ENCODE results near the gene SEMA5A. TPM values are rescaled to one million over a fixed set of nuclear protein-coding genes. Genes with fewer than 3 reads are reported as not detected.

The SEMA5A gene
- total and polyA plus RNA-seq, 2 of the 8 experiments (the other 6 are each of a cell fraction or from before 2014, with no cell fraction given): 5.3 to 8.9 TPM

DNA sequence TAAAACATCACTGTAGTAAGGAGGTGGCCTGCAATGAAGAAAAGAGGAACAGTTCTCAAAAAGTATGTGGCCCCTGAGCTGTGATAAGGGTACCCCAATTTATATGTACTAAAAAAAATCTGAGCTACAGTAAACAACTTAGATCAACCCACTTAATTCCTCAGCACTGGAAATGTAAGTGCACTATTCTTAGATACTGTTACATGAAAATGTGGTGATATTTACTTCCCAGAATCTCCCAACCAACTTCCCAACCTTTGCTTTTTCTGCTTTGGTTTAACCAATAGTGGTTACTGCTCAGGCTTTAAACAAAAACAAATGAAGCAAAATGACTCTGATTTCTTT lies 114.8 kb downstream of the SEMA5A start (continued):
- TF ChIP-seq, protein P1, sequence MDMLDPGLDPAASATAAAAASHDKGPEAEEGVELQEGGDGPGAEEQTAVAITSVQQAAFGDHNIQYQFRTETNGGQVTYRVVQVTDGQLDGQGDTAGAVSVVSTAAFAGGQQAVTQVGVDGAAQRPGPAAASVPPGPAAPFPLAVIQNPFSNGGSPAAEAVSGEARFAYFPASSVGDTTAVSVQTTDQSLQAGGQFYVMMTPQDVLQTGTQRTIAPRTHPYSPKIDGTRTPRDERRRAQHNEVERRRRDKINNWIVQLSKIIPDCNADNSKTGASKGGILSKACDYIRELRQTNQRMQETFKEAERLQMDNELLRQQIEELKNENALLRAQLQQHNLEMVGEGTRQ (IDR thresholded peaks at IDR 0.05; ENCODE audit: low read length): no peak
- TF ChIP-seq RFX5 (IDR thresholded peaks at IDR 0.05; ENCODE audit: borderline replicate concordance, low read depth, low read length) (no peak), BACH1 (IDR thresholded peaks at IDR 0.05; ENCODE audit: low read length) (no peak)

All from H1 (cell line).